ENCODE measurements around the gene CAMTA1.

Gene CAMTA1

GRCh38 chr1:7454052-7454815 is 669.0 kb downstream of the CAMTA1 start:
- DNase-seq, result no peak

- peak; percentile 68 for DNase-seq
These were observed 669.9 kb downstream of the CAMTA1 start for GRCh38 chr1:7454895-7455784.

GRCh38 chr1:7455796-7456721 is 670.8 kb downstream of the CAMTA1 start:
- no peak for DNase-seq

- no peak for DNase-seq
These were observed 671.4 kb downstream of the CAMTA1 start for GRCh38 chr1:7456722-7457082.

GRCh38 chr1:7457811-7458210 is 672.6 kb downstream of the CAMTA1 start:
- DNase-seq, result no peak

- DNase-seq, result no peak
These were observed 673.7 kb downstream of the CAMTA1 start for GRCh38 chr1:7458946-7459345.

- no peak for DNase-seq
These were observed 674.7 kb downstream of the CAMTA1 start for GRCh38 chr1:7459914-7460313.

GRCh38 chr1:7460807-7461206 is 675.6 kb downstream of the CAMTA1 start:
- DNase-seq, result no peak

- no peak for DNase-seq
These were observed 677.4 kb downstream of the CAMTA1 start for GRCh38 chr1:7462617-7463016.

- no peak for DNase-seq
These were observed 678.3 kb downstream of the CAMTA1 start for GRCh38 chr1:7463526-7463925.

- DNase-seq, result no peak
These were observed 679.5 kb downstream of the CAMTA1 start for GRCh38 chr1:7464736-7465135.

GRCh38 chr1:7467476-7468175 is 682.4 kb downstream of the CAMTA1 start:
- no peak for DNase-seq

- DNase-seq, result no peak
These were observed 683.0 kb downstream of the CAMTA1 start for GRCh38 chr1:7468248-7468647.

GRCh38 chr1:7469255-7469938 is 684.1 kb downstream of the CAMTA1 start:
- DNase-seq, result no peak

GRCh38 chr1:7470904-7471638 is 685.8 kb downstream of the CAMTA1 start:
- peak; percentile 76 for DNase-seq

GRCh38 chr1:7471836-7472235 is 686.6 kb downstream of the CAMTA1 start:
- DNase-seq, result peak; percentile 27

GRCh38 chr1:7473223-7474142 is 688.2 kb downstream of the CAMTA1 start:
- no peak for DNase-seq

GRCh38 chr1:7474143-7474490 is 688.9 kb downstream of the CAMTA1 start:
- DNase-seq, result no peak

- no peak for DNase-seq
These were observed 689.7 kb downstream of the CAMTA1 start for GRCh38 chr1:7474786-7475502.

Data from NCI-H446 treated with DMSO at 0.1 percent for 48 hours (cell line).